Measurements from ENCODE around the gene CS.

The CS gene

DNA sequence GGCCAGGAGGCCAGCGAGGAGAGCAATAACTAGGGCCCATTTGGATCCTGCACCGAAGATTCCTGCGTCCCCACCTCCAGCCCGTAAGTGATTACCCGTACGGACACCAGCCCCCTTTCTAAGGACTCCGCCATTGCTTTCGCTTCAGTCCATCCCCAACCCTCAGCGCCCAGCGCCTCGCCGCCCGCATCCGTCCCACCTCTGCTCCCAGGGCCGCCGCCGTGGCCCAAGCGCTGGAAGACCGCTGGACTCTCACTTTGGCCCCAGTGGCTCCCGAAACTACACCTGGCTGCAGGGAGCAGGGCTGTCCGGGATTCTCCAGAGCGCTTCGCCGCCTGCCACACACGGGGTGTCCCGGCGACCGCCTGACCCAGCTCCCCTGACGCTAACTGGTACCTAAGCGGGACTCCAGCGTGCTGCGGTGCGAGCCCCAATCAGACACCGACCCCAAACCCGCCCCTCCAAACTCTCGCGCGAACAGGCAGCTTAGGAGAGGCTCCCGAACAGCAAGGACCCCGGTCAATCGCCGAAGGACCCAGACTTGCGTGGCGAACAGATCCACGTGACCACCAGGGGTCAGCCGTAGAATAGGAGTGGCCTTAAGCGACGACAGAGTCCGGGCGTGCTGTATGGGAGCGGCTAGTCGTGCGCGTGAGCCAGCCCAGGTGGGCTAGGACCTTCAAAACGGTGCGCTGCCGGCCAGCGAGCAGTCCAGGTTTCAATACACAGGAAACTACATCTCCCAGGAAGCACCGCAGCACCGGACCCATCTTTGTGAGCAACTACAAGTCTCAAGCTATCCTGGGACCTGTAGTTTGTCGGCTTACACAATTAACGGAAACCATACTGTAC is 15.7 kb upstream of the CS start, which contains the start of gene CNPY2:
Gene CNPY2 (minus strand): TSS at position 367 of the 852 bp plus-strand sequence. CDS start 771 bp downstream, outside the sequence.
- no peaks in the 10 kb centered on the region for H3K9me3 ChIP-seq (ENCODE audit: control insufficient read depth, low read depth, low read length)
- H3K4me3 ChIP-seq (ENCODE audit: low read length) = peak within 1 kb of the TSS; percentile 86
- H3K9ac ChIP-seq (ENCODE audit: low read length) = peak within 1 kb of the TSS; percentile 95
- peak within 1 kb of the TSS; percentile 72 for H3K27ac ChIP-seq (ENCODE audit: low read length)
- peaks cover 20% of the 10 kb centered on the region for H3K36me3 ChIP-seq (ENCODE audit: control insufficient read depth, low read depth, low read length)
- no peaks in the 10 kb centered on the region for H3K27me3 ChIP-seq (ENCODE audit: control insufficient read depth, insufficient read depth, low read length)
- H3K4me1 ChIP-seq (ENCODE audit: control insufficient read depth, low read depth, low read length) = peaks cover 4% of the 10 kb centered on the region

DNA sequence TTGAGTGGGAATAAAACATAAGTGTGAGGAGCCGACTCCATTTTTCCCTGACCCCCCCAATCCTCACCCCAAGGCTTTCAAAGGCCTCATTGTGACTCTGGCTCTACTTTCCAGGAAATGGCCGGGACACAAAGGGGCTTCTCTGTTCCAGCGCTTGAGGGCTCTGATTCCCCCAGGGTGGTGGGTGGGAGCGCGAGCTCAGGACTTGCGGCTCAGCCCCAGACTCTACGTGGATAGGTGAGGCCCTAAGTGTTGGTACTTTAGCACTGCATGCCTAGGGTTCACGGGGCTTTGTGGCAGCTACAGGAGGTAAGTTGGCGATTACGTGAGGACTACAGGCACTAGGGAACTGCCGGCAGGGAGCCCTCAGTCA is 15.1 kb upstream of the CS start:
- Histone ChIP-seq H3K9ac (ENCODE audit: low read length) (peak overlapping the region; percentile 95), H3K36me3 (ENCODE audit: control insufficient read depth, low read depth, low read length) (peaks cover 26% of the 10 kb centered on the region), H3K9me3 (ENCODE audit: control insufficient read depth, low read depth, low read length) (no peaks in the 10 kb centered on the region), H3K4me3 (ENCODE audit: low read length) (peak overlapping the region; percentile 86), H3K4me1 (ENCODE audit: control insufficient read depth, low read depth, low read length) (peaks cover 4% of the 10 kb centered on the region), H3K27me3 (ENCODE audit: control insufficient read depth, insufficient read depth, low read length) (no peaks in the 10 kb centered on the region), H3K27ac (ENCODE audit: low read length) (peak overlapping the region; percentile 72)

DNA sequence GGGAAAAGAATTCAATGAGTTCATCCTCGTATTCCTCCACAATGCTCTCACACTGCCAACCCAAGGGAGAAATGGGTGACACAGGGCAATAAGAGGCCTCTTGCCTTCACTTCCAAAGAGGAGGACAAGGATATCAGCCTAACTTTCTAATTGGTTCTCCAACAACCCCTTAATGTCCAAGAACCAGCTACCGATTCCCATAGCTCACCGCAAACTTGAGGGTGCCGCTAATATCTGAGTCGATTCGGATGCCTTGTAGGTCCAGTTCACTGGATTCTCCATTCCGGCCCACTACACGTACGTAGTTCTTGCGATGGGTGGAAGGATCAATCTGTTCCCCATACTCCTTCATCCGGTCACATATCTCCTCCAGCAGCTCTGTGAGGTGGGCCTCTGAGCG is 10.9 kb upstream of the CS start:
- Histone ChIP-seq H3K9ac (ENCODE audit: low read length) (no peak overlapping the region), H3K4me3 (ENCODE audit: low read length) (no peak overlapping the region), H3K27me3 (ENCODE audit: control insufficient read depth, insufficient read depth, low read length) (no peaks in the 10 kb centered on the region), H3K9me3 (ENCODE audit: control insufficient read depth, low read depth, low read length) (no peaks in the 10 kb centered on the region), H3K27ac (ENCODE audit: low read length) (no peak overlapping the region), H3K4me1 (ENCODE audit: control insufficient read depth, low read depth, low read length) (peaks cover 4% of the 10 kb centered on the region), H3K36me3 (ENCODE audit: control insufficient read depth, low read depth, low read length) (peaks cover 51% of the 10 kb centered on the region)

DNA sequence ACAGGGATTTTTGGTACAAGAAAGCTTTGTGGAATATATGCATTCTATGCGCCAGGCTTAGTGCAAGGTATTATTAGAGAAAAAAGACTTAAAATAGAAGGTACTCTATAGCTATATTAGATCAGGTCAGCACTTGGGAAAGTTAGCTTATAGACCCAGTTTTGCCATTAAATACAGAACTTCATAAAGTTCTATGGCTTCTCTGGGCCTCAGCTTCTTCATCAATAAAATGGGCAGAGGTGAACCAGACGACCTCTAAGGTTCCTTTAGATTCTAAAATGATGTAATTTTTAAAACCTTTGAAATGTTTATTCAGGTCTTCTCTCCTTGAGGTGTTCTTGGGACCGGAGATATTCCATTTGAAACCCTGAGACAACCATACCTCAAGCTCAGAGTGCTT is 8.6 kb upstream of the CS start:
- Histone ChIP-seq H3K9ac (ENCODE audit: low read length) (no peak overlapping the region), H3K4me3 (ENCODE audit: low read length) (no peak overlapping the region), H3K4me1 (ENCODE audit: control insufficient read depth, low read depth, low read length) (no peaks in the 10 kb centered on the region), H3K27ac (ENCODE audit: low read length) (no peak overlapping the region), H3K36me3 (ENCODE audit: control insufficient read depth, low read depth, low read length) (peaks cover 51% of the 10 kb centered on the region), H3K9me3 (ENCODE audit: control insufficient read depth, low read depth, low read length) (no peaks in the 10 kb centered on the region), H3K27me3 (ENCODE audit: control insufficient read depth, insufficient read depth, low read length) (no peaks in the 10 kb centered on the region)

DNA sequence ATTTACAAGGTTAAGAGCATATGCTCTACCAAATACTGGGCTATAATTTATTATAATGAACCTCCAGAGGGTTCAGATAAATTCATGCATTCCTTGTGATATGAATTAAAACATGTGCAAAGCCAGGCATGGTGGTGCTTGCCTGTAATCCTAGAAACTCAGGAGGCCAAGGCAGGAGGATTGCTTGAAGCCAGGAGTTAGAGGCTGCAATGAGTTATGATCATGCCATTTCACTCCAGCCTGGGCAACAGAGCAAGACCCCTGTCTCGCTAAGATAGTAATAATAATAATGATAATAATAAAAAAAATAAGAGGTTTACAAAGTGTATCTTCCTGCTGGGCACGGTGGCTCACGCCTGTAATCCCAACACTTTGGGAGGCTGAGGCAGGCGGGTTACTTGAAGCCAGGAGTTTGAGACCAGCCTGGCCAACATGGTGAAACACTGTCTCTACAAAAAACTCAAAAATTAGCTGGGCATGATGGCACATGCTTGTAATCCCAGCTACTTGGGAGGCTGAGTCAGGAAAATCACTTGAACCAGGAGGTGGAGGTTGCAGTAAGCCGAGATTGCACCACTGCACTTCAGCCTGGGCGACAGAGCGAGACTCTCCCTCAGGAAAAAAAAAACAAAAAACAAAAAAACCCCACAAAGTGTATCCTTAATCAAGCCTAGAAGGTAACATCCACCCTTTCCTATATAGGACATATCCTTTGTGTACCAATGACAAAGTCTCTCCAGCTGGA is 7.3 kb upstream of the CS start:
- Histone ChIP-seq H3K9me3 (ENCODE audit: control insufficient read depth, low read depth, low read length) (no peaks in the 10 kb centered on the region), H3K36me3 (ENCODE audit: control insufficient read depth, low read depth, low read length) (peaks cover 51% of the 10 kb centered on the region), H3K4me3 (ENCODE audit: low read length) (no peak overlapping the region), H3K9ac (ENCODE audit: low read length) (no peak overlapping the region), H3K4me1 (ENCODE audit: control insufficient read depth, low read depth, low read length) (no peaks in the 10 kb centered on the region), H3K27me3 (ENCODE audit: control insufficient read depth, insufficient read depth, low read length) (no peaks in the 10 kb centered on the region), H3K27ac (ENCODE audit: low read length) (no peak overlapping the region)

DNA sequence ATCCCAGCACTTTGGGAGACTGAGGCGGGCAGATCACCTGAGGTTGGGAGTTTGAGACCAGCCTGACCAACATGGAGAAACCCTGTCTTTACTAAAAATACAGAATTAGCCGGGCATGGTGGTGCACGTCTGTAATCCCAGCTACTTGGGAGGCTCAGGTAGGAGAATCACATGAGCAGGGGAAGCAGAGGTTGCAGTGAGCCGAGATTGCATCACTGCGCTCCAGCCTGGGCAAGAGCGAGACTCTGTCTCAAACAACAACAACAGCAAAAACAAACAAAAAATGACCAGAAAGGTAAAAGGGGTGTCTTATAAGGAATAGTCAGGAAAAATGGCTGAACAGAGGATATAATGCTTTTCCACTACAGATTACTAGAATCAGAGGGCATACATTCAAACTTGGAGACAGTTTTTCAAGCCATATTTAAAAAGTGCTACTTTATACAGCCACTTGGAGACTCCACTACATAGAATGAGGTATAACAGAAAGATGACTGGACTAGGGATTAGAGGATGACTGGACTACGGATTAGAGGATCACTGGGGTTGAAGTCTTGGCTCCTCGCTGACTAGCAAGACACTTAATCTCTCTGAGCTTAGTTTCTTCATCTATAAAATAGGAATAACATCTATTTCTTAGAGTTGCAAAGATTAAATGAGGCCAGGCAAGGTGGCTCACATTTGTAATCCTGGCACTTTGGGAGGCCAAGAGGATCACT is 4.9 kb upstream of the CS start:
- Histone ChIP-seq H3K27me3 (ENCODE audit: control insufficient read depth, insufficient read depth, low read length) (no peaks in the 10 kb centered on the region), H3K4me3 (ENCODE audit: low read length) (no peak overlapping the region), H3K4me1 (ENCODE audit: control insufficient read depth, low read depth, low read length) (peaks cover 7% of the 10 kb centered on the region), H3K36me3 (ENCODE audit: control insufficient read depth, low read depth, low read length) (peaks cover 36% of the 10 kb centered on the region), H3K9me3 (ENCODE audit: control insufficient read depth, low read depth, low read length) (no peaks in the 10 kb centered on the region), H3K9ac (ENCODE audit: low read length) (no peak overlapping the region), H3K27ac (ENCODE audit: low read length) (no peak overlapping the region)

DNA sequence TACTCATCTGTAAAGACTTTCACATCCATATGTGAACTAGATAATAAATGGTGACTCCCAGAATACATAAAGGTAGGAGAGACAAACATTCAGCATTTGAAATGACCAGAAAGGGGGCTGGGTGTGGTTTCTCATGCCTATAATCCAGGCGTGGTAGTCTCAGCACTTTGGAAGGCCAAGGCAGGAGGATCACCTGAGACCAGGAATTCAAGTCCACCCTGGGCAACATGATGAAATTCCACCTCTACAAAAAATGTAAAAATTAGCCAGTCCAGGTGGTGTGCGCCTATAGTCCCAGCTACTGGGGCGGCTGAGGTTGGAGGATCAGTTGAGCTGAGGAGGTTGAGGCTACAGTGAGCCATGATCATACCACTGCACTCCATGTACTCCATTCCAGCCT is 4.1 kb upstream of the CS start:
- Histone ChIP-seq H3K27ac (ENCODE audit: low read length) (no peak overlapping the region), H3K9me3 (ENCODE audit: control insufficient read depth, low read depth, low read length) (no peaks in the 10 kb centered on the region), H3K36me3 (ENCODE audit: control insufficient read depth, low read depth, low read length) (peaks cover 30% of the 10 kb centered on the region), H3K4me3 (ENCODE audit: low read length) (no peak overlapping the region), H3K27me3 (ENCODE audit: control insufficient read depth, insufficient read depth, low read length) (no peaks in the 10 kb centered on the region), H3K9ac (ENCODE audit: low read length) (no peak overlapping the region), H3K4me1 (ENCODE audit: control insufficient read depth, low read depth, low read length) (peaks cover 7% of the 10 kb centered on the region)

DNA sequence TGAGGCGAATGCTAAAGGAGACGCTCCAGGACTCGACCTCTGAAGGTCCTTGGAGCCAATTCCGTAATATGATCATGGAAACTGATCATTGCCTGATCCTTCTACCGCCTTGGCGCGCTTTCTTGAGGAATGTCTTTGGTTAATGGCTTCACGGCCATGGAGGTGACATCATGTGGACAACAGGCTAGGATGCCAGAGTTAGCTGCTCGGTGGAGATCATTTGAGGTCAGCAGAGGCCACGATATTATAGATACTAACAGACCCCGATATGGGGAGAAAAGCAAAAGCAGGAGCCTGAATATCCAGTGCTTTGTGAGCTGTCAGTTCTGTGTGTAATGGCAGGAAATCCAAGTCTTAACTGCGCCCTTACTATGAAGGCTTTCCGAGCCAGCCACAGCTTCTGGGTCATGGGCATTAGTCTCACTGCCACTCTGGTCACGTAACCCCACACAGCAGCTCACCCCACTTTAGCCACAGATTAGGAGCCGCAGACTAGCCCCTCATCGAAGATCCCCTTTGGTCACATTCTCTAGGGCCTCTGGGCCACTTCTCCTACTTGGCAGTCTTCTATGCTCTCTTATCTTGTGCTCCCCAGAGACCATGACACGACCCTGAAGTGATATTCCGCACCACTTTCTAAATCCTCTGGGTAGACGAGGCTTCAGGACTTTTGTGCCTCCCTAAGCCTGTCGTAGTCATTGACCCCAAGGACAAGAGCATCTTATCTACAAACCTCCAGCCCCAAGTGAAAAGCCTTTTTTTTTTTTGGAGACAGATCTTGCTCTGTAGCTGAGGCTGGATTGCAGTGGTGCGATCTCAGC is 724 bp upstream of the CS start:
- Histone ChIP-seq H3K9ac (ENCODE audit: low read length) (peak overlapping the region; percentile 71), H3K36me3 (ENCODE audit: control insufficient read depth, low read depth, low read length) (peaks cover 20% of the 10 kb centered on the region), H3K4me1 (ENCODE audit: control insufficient read depth, low read depth, low read length) (peaks cover 12% of the 10 kb centered on the region), H3K27me3 (ENCODE audit: control insufficient read depth, insufficient read depth, low read length) (no peaks in the 10 kb centered on the region), H3K9me3 (ENCODE audit: control insufficient read depth, low read depth, low read length) (no peaks in the 10 kb centered on the region), H3K4me3 (ENCODE audit: low read length) (peak overlapping the region; percentile 94), H3K27ac (ENCODE audit: low read length) (peak overlapping the region; percentile 93)

DNA sequence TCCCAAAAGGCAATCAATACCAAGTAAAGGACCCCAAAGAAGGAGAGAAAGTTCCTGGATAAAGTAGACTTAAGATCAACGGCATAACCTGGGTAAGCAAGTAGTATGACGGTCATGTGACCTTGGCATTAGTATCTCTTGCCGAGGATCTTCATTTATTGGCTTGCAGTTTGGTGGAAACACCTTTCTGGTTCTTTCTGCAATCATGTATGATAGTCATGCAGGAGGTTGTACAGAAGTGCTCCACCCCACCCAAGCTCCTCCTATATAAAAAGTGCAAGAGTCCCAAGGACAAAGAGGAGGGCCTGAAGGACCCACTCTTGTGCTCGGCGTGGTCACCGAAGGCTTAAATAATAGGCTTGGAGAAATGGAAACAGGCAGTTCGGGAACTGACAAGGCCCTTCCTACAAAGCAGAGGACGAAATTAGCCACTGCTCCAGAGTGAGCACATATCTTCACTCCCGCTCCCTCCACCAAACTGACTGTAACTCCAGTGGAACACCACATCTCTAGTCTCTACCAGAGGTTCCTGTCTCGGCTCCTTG is 750 bp downstream of the CS start:
- peak overlapping the region; percentile 9 for H3K27ac ChIP-seq (ENCODE audit: low read length)
- peaks cover 12% of the 10 kb centered on the region for H3K4me1 ChIP-seq (ENCODE audit: control insufficient read depth, low read depth, low read length)
- H3K27me3 ChIP-seq (ENCODE audit: control insufficient read depth, insufficient read depth, low read length) = no peaks in the 10 kb centered on the region
- peak overlapping the region; percentile 88 for H3K9ac ChIP-seq (ENCODE audit: low read length)
- H3K4me3 ChIP-seq (ENCODE audit: low read length) = peak overlapping the region; percentile 94
- H3K36me3 ChIP-seq (ENCODE audit: control insufficient read depth, low read depth, low read length) = peaks cover 13% of the 10 kb centered on the region
- no peaks in the 10 kb centered on the region for H3K9me3 ChIP-seq (ENCODE audit: control insufficient read depth, low read depth, low read length)

DNA sequence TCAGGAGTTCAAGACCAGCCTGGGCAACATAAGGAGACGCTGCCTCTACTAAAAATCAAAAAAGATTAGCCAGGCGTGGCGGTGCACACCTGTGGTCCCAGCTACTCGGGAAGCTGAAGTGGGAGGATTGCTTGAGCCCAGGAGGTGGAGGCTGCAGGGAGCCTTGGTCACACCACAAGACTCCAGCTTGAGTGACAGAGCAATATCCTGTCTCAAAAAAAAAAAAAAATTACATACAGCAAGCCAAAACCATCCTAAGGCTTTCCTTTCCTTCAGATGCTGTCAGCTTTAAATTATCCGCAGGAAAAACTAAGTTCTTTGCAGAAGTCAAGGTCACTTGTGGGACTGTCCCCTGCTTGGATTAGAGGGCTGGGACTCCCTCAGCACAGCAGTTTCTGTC is 1.3 kb downstream of the CS start:
- Histone ChIP-seq H3K27ac (ENCODE audit: low read length) (no peak overlapping the region), H3K27me3 (ENCODE audit: control insufficient read depth, insufficient read depth, low read length) (no peaks in the 10 kb centered on the region), H3K36me3 (ENCODE audit: control insufficient read depth, low read depth, low read length) (peaks cover 13% of the 10 kb centered on the region), H3K4me1 (ENCODE audit: control insufficient read depth, low read depth, low read length) (peaks cover 12% of the 10 kb centered on the region), H3K4me3 (ENCODE audit: low read length) (peak overlapping the region; percentile 94), H3K9ac (ENCODE audit: low read length) (peak overlapping the region; percentile 88), H3K9me3 (ENCODE audit: control insufficient read depth, low read depth, low read length) (no peaks in the 10 kb centered on the region)
